GM08714 (cell line): ENCODE results near the gene ARHGAP29.

Experiments
- H3K4me3 ChIP-seq: fragments of 200-500 bp; sonication (Bioruptor generic); 2 replicates; pipeline ENCODE4 v1.5.1; 2014; ENCODE audit warnings: mild to moderate bottlenecking, low read length, inconsistent platforms
- ZNF274 ChIP-seq: IDR thresholded peaks from 2 replicates; pipeline ENCODE4 v1.6.1; 2012; ENCODE audit warnings: mild to moderate bottlenecking, low read depth, low read length

The ARHGAP29 gene

DNA sequence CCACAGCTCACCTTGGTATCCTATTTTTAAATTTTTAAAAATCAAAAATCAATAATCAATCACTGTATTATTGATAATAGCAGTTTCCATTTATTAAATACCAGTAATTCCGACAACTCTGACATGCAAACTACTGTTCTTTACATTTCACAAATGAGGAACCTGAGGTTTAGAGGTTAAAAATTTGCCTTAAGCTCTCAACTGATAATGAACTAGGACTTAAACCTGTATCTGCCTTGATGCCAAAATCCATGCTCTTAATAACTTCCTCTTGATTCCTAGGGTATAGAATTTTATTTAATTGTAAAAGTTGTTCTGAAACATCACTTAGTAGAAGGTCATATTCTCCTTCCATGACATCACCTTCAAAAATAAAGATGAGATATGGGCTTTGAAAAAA lies 5.6 kb downstream of the ARHGAP29 start:
- H3K4me3 ChIP-seq: no peak overlapping the region
- TF ChIP-seq ZNF274: no peak

DNA sequence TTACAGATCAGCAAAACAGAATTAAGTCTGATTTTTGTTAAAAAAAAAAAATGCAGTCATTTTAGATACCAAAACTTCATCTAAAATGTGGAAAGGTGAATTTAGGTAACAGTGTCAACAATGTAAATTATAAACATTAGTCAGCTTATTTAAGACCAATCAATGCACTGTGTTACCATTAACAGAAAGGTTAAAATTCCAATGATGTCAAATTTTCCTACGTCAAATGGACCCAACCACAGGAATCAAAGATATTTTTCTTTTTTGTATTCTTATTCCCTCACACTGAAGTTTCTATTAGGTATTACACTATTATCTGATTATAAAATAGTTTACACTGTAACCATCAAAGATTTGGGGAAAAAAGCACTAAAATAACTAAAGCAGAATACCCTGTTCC lies 6.5 kb downstream of the ARHGAP29 start:
- TF ChIP-seq ZNF274: no peak
- no peak overlapping the region for H3K4me3 ChIP-seq

DNA sequence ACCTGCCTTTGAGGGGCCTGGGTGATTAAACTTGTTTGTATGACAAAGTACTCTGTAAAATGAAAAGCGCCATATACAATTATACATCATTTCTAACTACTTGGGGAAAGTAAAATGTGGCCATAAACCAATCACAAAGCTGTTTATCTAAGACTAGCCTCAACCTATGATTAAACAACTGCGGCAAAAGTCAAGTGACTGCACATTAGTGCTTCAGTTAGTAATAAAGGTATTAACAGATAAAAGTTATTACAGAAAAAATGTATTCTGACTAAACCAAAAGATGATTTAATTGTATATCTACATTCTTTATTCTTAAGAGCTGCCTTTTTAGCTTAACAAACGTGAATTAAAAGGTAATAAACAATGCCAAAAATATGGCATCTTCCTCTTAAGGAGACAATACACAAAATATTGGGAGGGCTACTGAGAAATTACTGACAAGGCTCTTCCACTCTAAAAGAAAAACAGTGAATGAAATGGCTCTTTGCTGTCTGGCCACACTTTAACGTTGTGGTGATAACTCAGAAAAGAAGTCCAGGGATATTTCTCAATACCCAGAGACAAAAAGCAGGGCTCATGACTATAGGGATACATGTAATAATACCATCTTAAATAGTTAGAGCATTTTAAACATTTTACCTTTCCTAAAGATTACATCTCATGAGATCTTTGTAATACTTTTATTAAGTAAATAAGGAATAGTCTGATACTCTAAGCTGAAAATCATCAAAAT lies 8.6 kb downstream of the ARHGAP29 start:
- no peak for TF ChIP-seq ZNF274
- no peak overlapping the region for H3K4me3 ChIP-seq

DNA sequence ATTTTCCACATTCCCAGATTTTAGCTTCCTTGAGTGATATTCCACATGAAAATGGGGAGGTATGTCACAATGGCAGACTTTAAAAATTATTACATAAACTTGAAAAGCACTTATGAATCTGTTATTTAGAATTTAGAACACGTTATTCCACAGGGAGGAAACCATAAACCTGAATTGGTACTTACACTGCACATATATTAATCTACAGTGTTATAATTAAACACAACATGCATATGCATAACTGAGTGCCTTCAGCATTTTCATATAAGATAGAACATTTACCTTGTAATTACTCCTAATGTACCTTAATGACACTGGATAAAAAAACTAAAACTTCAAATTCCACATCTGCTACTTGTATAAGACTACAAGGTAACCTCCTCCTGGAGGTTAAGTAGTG lies 9.8 kb downstream of the ARHGAP29 start:
- no peak for TF ChIP-seq ZNF274
- H3K4me3 ChIP-seq: no peak overlapping the region

DNA sequence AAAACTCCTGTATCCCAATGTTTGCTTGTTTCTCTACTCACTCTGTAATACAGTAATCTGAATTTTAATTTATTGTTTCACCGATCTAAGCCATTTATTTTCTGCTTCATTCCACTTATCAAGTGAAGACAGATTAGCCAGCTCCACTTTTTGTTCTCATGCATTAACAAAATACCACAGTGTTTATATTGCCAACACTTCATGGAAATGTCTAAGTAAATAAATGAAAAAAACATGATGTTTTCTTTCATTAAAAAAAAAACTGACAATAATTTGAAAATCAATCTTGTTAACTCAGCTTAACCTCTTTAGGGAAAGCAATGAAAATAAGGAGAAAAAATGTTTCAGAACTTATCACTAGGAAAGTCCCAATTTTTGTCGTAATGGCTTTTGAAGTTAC lies 11.5 kb downstream of the ARHGAP29 start:
- H3K4me3 ChIP-seq: no peak overlapping the region
- TF ChIP-seq ZNF274: no peak

DNA sequence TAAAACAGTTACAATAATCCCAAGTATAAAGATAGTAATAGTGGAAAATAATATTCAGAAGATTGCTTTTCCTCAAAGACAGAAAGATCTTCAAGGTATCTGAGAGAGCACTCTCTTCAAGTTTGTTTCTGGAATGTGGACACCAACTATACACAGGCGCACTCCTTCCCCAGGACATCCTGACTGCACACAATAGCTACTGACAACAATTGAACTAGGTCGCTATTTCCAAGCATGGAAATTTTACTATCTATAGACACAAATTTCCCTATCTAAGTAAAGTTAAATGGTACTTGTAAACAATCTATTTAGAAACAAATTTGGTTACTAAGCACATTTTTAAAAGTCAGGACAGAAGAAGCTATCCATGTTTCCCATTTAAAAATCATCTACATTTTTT lies 19.1 kb downstream of the ARHGAP29 start:
- no peak for TF ChIP-seq ZNF274
- H3K4me3 ChIP-seq: no peak overlapping the region

DNA sequence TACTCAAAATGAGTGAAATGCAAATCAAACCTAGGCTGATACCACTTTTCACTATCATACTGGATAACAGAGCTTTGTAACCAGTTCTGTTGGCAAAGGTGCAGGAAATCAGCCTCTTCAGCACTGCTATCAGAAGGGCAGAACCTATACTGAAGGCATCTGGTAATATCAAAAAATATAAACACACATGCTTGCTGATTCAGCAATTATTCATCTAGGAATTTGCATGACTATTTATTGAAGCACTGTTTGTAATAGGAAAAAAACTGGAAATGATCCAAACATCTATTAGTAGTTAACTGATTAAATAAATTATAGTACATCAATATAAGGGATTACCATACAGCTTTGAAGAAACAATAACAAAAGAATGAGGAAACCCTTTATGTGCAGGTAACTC lies 21.4 kb downstream of the ARHGAP29 start:
- H3K4me3 ChIP-seq: no peak overlapping the region
- TF ChIP-seq ZNF274: no peak

DNA sequence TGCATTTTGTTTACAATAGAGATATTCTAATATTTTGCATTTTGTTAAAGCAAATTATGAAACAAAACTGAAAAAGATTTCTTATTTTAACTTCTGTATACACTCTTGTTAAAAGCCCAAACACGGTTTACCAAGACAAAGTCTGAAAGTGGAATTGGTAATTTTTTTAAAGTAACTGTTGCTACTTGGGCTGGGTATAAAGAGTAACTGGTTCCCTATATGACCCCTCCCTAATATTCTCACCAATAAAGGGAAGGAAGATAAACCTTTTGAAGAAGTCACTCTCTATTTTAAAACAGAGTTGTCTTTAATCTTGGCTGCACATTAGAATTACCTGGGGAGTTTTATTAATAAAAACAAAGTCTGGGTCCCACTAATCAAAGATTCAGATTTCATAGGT lies 27.4 kb downstream of the ARHGAP29 start:
- H3K4me3 ChIP-seq: no peak overlapping the region
- TF ChIP-seq ZNF274: no peak

DNA sequence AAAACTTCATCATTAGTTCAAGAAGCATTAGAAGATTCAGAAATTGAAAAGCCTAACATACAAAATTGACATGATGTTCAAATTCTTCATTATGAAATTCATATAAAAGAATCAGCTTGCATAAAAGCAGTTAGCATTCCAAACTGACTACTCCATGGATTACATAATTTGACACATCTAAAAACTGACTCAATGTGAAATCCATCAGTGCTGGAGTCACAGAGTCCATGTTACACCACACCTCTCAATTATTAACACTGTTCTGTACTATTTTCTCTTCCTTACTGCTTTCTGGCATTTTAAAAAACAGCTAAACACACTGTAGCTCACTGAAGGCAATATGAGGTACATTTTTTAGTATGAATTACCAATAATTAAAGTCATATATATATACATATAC lies 28.0 kb downstream of the ARHGAP29 start:
- TF ChIP-seq ZNF274: no peak
- H3K4me3 ChIP-seq: no peak overlapping the region

DNA sequence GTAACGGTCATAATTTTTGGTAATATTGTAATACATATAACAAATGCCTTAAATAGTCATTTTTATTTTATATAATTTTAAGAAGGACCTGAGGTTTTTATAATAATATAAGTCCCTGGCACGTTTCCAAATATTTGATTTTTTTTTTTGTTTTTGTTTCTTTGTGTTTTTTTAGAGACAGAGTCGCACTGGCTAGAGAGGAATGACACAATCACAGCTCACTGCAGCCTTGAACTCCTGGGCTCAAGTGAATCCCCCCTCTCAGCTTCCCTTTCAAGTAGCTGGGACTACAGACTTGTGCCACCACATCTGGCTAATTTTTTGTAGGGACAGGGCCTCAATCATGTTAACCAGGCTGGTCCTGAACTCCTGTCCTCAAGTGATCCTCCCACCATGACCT lies 29.7 kb downstream of the ARHGAP29 start:
- no peak for TF ChIP-seq ZNF274

DNA sequence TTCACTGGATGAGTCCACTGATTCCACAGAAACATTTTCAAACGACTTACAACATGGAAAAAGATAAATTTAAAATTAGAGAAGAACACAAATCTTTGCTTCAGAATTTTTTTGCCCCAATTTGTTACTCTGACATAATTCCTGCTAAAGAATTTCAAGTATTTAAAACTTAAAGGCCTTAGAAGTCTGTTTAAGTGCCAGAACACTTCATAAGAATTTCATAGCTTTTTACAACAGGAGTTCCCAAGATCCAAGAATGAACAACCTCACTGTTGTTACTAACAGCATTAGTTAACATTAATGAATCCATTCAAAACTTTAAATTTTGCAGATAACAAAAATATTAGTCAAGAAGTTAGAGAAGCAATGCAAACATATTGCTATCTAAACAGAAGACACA lies 31.7 kb downstream of the ARHGAP29 start:
- no peak overlapping the region for H3K4me3 ChIP-seq
- TF ChIP-seq ZNF274: no peak

More for the DNA sequence above, 29.7 kb downstream of the ARHGAP29 start:
- H3K4me3 ChIP-seq: no peak overlapping the region

DNA sequence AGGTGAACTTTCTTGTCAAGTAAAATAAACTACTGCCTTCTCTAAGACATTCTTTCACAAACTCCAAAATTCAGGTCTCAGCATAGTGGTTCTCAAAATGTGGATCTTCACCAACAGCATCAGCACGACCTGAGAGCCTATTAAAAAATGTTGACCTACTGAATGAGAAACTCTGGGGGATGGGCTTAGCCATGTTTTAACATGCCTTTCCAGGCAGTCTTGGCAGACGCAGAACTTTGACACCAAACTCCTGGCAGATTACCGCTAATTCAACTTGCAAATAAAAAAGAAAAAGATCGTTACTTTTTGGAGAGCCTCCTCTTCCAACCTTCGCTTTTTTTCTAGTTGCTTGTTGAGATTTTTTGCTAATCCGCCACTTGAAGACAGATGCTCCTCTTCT lies 35.1 kb downstream of the ARHGAP29 start:
- no peak for TF ChIP-seq ZNF274
- H3K4me3 ChIP-seq: no peak overlapping the region

DNA sequence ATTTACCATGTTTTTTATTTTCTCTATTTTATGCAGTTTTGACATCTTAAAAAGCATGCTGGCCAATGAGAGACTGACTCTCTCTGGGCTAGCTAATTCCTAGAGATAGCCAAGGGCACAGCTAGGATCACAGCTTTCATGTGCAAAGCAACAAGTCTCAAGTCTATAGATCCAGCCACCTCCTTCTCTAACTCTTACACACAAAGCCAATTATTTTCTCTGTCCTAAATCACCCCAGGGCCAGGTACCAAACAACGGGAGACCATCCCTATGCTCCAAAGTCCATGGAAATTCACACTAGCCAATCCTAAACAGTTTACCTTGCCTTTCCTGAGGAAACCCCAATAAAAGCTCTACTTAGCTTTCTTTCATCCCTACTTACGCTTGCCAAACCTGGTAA lies 38.0 kb downstream of the ARHGAP29 start:
- TF ChIP-seq ZNF274: no peak
- H3K4me3 ChIP-seq: no peak overlapping the region

DNA sequence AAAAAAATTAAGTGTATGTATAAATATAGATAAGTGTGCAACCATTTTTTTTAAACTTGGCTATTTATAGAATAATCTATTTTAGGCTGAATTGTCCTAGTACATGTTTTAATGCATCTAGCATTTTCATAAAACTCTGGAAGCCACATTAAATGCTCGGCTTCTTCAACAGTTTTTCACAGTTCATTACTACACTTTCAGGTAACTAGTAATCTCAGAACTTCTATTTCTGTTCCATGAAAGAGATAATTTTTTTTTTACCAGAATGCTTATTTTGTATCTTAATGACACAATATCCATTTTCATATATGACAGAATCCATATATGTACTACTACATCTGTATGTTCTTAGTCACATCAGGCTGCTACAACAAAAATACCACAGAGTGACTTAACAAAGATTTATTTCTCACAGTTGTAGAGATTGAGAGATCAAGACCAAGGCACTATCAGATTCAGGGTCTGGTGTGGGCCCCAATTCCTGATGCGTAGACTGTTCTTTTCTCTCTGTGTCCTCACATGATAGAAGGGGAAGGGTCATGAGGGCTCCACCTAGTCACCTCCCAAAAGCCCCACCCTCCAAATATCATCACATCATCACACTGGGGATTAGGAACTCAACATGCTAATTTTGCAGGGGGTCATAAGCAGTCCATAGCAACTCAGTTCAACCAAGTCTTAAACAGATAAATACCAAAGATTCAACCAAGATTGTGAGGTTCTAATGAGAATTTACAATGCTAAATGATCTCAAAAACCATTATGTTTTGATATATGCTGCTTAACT lies 43.1 kb downstream of the ARHGAP29 start:
- no peak for TF ChIP-seq ZNF274
- no peak overlapping the region for H3K4me3 ChIP-seq

DNA sequence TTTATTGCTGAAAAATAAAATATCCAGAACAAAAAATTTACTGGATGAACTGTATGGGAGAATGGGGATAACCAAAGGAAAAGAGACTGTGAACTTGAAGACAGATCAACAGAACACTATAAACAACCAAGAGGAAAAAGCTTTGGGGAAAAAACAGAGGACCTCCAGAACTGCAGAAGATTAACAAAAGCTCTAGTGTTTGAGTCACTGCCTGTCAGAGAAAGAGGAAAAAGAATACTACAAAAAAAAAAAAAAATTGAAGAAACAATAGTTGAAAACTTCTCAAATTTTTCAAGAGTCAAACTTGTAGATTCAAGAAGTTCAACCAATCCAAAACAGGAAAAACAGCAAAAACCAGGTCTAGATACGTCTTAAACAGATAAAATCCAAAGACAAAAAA lies 44.3 kb downstream of the ARHGAP29 start:
- no peak for TF ChIP-seq ZNF274
- no peak overlapping the region for H3K4me3 ChIP-seq

DNA sequence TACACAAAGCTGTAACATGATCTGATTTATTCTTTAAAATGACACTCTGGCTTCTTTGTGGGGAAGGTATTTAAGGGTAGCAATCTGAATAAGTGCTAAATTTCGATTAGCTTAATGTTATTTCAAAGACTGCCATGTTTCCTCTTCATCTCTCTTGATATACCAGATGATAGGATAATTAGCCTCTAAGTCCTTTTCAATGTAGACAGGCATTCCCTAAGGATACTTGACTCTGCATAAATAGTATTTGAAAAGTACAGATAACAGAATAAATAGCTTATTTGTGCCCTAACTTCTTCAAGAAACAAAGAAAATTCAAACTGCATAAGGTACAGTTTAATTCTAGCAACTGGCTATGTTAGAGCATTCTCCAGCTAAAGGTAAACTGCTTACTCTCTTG lies 46.2 kb downstream of the ARHGAP29 start:
- H3K4me3 ChIP-seq: no peak overlapping the region
- no peak for TF ChIP-seq ZNF274

DNA sequence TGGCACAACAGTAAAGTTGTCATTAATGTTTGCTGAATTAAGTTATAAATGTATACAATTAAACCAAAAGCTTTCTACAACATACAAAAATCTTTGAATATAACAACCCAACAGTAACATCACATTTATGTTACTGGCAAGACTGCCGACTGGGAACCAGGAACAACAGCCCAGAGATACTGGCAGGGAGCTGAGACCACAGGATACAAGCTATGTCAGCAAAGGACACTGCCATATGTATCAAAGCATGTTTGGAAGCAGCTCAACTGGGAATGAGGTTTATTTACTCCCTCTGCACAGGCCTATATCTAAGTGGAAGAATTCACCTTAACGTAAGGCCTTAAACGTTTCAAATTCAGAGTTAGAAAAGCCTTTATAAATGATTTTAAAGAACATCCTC lies 50.4 kb downstream of the ARHGAP29 start:
- TF ChIP-seq ZNF274: no peak
- H3K4me3 ChIP-seq: no peak overlapping the region
